HG03460 (cell line): ENCODE data around the gene TFDP1.

Experiments
- ATAC-seq: cut with Tn5 transposase; IDR thresholded peaks from one replicate; pipeline ENCODE4 v1.9.1; 2021; ENCODE audit not compliant: unreplicated experiment

TFDP1 gene

GRCh38 chr13:113597391-113598080 is 13.0 kb downstream of the TFDP1 start:
- ATAC-seq: no peak

- ATAC-seq: no peak
Observed at GRCh38 chr13:113598081-113598410, 13.5 kb downstream of the TFDP1 start.

GRCh38 chr13:113598481-113598880 is 13.9 kb downstream of the TFDP1 start:
- no peak for ATAC-seq

DNA sequence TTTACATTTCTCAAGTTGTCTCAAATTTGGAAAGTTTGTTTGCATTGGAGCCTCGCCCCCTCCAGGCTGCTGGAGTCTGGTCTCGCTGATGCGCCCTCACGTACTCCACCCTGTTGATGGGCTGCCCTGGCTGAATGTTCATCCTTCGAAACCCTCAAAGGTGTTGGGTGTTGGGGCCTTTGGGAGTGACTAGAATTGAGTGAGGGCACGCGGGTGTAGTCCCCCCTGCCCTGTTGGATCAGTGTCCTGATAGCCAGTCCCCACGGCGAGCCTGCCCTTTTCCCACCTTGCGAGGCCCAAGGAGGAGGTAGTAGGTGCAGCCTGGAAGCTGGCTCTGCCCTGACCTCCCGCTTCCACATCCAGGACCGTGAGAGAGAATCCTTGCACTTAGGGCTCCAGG is 14.8 kb downstream of the TFDP1 start:
- no peak for ATAC-seq

DNA sequence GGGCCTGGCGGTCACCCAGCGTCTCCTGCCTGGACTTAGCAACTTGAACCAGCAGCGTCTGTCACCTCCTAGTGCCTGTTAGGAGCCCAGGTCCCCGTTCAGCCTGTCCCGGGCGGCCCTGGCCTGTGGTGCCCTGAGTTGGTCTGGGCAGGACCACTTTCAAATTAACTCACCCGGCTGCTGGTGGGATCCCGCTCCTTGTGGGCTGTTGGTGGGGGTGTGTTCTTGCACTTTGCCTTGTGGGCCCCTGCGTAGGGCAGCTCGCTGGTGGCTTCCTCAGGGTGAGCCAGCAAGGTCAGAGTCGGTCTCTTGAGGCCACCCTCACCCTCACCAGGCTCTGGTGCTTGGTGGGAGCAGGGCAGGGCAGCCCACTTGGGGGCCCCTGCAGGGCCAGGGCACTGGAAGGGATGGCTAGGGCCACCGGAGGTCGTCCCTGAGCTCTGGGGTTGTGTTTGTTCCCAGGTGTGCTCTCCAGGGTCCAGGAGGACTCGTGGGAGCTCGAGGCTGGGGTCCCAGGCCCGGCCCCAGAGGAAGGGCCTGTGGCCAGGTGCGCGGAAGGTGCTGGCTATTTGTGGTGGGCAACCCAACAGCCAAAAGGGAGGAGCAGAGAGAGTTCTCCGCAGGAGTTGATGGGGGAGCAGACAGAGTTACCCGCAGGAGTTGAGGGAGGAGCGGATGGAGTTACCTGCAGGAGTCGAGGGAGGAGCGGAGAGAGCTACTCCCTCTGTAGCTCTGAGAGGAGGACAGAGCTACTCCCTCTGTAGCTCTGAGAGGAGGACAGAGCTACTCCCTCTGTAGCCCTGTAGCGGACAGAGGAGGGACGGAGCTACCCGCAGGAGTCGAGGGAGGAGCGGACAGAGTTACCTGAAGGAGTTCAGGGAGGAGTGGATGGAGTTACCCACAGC is 16.9 kb downstream of the TFDP1 start:
- ATAC-seq: no peak

GRCh38 chr13:113602291-113602988 is 17.9 kb downstream of the TFDP1 start:
- ATAC-seq: no peak

DNA sequence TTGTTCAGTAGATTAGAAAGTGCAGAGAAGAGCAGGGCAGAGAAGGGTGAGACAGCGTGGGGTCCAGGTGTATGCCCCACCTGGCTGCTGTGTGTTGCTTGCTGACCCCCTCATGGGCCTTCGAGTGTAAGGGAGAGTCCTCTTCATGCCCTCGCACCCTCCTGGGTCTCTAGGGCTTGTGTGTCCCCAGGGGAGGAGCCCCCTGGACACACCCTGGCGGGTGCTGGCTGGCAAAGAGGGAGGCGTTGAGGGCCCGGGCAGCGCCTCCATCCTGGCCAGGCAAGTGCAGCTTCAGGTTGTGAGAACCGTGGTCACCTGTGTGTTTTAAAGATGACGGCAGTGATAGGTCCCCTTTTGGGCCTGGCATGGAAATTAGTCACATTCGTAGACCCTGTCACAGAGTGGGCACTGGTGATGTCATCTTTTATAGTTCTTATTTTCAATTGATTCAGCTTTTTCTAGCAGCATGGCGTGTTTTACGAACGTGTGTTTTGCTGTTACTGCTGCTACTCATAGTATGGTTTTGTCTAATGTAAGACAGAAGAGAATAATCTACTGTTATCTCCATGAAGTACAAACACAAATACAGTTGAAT is 18.7 kb downstream of the TFDP1 start:
- no peak for ATAC-seq

DNA sequence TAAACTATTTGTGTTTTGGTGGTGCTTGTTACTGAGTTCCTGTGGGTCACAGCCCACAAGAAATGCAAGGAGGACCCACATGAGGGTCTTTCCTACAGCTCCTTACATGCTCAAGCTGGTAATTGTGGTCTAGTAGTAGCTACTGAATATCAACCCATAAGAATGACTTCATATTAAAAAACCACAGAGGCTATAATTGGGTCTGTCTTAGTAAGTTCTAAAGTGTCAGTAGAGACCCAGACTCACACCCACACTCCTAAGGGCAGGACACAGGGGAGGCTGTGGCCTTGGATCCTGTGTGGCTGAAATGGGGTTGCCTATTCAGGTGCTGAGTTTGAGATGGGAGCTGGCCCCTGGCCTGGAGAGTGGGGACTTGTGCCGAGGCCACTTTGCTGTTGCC is 19.6 kb downstream of the TFDP1 start:
- no peak for ATAC-seq

- no peak for ATAC-seq
Observed at GRCh38 chr13:113605461-113605860, 20.9 kb downstream of the TFDP1 start.

DNA sequence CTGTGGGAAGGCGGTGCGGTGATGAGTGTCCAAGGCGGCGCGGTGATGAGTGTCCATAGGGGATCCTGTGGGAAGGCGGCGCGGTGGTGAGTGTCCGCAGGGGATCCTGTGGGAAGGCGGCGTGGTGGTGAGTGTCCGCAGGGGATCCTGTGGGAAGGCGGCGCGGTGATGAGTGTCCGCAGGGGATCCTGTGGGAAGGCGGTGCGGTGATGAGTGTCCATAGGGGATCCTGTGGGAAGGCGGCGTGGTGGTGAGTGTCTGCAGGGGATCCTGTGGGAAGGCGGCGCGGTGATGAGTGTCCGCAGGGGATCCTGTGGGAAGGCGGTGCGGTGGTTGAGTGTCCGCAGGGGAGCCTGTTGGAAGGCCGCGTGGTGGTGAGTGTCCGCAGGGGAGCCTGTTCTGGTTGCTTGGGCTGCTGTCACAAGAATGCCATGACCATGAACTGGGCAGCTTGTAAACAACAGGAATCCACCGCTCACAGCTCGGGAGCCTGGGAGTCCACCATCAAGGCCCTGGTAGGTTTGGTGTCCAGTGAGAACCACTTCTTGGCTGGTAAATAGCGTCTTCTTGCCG is 21.4 kb downstream of the TFDP1 start:
- ATAC-seq: no peak

DNA sequence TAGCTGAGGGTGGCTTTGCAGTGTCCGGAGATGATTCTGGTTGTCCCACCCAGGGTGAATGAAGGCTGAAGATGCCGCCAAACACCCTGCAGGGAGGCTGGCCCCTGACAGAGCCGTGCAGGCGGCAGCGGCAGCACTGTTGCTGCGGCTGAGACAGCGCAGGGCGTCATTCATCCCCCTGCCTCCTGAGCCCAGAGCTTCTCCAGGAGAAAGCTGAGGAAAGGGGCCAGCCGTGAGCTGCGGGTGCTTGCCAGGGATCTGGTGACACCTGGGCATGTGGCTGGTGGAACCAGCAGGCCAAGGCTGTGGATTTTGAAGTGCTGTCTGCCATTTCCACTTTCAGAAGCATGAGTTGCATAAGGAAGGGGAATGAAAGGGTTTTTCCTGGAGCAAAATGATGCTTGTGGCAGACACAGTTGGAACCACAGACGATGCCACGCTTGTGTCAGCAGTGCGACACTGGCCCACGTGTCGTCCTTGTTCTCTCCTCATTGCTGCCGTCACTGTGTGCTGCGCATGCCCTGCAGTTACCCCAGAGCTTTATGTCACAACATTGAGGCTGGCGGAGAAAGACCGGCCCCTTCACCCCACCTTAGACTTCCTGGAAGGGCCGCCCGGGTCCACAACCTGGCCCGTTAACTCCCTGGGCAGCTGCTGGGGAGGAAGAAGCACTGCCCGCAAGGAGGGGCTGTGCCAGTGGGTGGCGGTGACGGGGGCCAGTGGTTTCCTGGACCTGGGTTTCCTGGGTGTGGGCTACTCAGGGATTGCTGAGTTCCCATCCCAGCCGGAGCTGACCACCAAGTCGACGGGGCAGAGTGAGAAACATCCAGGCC is 22.7 kb downstream of the TFDP1 start:
- no peak for ATAC-seq

- ATAC-seq: no peak
Observed at GRCh38 chr13:113607889-113608635, 23.5 kb downstream of the TFDP1 start.

GRCh38 chr13:113608967-113609533 is 24.5 kb downstream of the TFDP1 start:
- no peak for ATAC-seq

- ATAC-seq: no peak
Observed at GRCh38 chr13:113609616-113610015, 25.1 kb downstream of the TFDP1 start.

- no peak for ATAC-seq
Observed at GRCh38 chr13:113610266-113610665, 25.7 kb downstream of the TFDP1 start.

GRCh38 chr13:113611996-113612395 is 27.4 kb downstream of the TFDP1 start:
- ATAC-seq: no peak

GRCh38 chr13:113612607-113613006 is 28.1 kb downstream of the TFDP1 start:
- ATAC-seq: no peak

DNA sequence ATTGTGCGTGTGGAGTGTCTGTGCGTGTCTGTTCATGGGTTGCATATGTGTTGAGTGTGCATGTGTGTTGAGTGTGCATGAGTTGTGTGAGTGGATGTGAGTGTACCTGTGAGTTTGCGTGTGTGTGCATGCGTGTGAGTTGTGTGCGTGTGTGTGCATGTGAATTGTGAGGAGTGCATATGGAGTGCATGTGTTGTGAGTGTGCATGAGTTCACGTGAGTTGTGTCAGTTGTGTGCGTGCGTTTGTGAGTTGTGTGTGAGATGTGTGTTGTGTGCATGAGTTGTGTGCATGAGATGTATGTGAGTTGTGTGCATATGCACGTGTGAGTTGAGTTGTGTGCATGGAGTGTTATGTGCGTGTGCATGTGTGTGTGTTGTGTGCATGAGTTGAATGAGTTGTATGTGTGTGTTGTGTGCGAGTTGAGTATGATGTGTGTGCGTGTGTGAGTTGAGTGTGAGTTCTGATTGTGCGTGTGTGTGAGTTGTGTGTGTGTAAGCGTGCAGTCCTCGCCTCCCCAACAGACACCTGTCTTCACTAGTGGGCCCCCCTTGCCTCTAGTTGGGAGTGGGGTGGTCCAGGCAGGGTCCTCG is 29.3 kb downstream of the TFDP1 start:
- ATAC-seq: no peak
